Fibroblast of skin of scalp (primary cell): Measurements from ENCODE around the gene CEPT1.

Experiments used
- DNase-seq: peaks from one replicate; pipeline ENCODE4 v3.0.0-alpha.2; 2013

The CEPT1 gene

GRCh38 chr1:111147948-111148347 lies 7.9 kb downstream of the CEPT1 start:
- DNase-seq = no peak

DNA sequence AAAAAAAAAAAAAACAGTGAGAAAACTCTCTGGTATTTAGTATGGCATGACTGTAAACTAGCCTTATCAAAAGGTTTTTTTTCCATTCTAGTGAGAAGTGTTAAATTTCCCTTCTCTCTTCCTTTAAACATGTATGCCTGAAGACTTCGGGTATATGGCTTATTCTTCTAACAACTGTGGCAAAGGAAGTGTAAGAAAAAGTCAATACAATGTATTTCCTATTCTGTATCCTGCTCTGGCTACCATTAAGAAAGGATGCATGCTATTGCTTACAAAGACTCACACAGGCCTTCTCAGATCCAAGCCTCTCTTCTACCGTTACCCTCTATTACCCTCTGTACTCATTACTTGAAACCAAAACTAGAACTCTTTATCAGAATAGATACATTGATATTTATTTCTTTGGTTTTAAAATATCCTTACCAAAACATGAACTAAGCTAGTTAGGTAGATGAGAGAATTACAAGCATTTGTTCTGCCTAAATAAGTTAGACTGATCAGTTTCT lies 8.4 kb downstream of the CEPT1 start:
- DNase-seq = no peak

GRCh38 chr1:111151838-111152237 lies 11.8 kb downstream of the CEPT1 start:
- DNase-seq = no peak

- DNase-seq = no peak
These were observed 14.3 kb downstream of the CEPT1 start for GRCh38 chr1:111154021-111154999.

GRCh38 chr1:111157431-111157830 lies 17.4 kb downstream of the CEPT1 start:
- no peak for DNase-seq

GRCh38 chr1:111161843-111162487 lies 21.9 kb downstream of the CEPT1 start:
- DNase-seq = no peak

- no peak for DNase-seq
These were observed 22.5 kb downstream of the CEPT1 start for GRCh38 chr1:111162488-111162880.

DNA sequence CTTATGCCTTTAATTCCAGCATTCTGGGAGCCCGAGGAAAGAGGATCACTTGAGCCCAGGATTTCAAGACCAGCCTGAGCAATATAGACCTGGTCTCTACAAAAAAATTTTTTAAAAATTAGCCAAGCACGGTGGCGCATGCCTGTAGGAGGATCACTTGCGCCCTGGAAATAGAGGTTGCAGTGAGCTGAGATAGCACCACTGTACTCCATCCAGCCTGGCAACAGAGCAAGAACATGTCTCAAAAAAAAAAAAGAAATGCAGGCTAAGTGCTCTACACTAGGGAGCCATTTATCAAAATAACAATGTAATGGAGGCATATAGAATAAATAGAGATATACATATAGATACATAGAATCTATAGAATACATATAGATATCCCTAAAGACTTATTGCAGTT lies 23.3 kb downstream of the CEPT1 start:
- DNase-seq = no peak

DNA sequence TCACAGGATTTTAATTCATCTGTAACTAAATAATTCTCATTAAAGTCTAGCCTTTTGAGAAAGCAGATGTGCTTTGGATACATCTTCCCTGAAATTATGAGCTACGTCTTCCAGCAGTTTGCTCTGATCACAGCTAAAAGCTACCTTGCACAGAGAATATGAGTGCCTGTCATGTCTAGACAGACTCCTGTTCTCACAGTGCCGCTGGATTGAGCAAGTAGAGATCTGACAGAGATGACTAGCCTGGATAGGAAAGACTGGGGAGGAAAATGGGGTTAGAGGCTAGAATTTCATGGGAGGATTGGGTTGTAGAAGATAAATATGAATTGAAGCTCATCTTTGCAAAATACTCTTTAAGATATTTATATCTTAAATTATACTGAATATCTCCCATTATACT lies 24.1 kb downstream of the CEPT1 start:
- DNase-seq = no peak

GRCh38 chr1:111172463-111172862 lies 32.4 kb downstream of the CEPT1 start:
- DNase-seq = no peak

- DNase-seq = no peak
These were observed 34.0 kb downstream of the CEPT1 start for GRCh38 chr1:111174070-111174469.

GRCh38 chr1:111175349-111175748 lies 35.3 kb downstream of the CEPT1 start:
- no peak for DNase-seq

GRCh38 chr1:111176678-111177077 lies 36.7 kb downstream of the CEPT1 start:
- DNase-seq = no peak

DNA sequence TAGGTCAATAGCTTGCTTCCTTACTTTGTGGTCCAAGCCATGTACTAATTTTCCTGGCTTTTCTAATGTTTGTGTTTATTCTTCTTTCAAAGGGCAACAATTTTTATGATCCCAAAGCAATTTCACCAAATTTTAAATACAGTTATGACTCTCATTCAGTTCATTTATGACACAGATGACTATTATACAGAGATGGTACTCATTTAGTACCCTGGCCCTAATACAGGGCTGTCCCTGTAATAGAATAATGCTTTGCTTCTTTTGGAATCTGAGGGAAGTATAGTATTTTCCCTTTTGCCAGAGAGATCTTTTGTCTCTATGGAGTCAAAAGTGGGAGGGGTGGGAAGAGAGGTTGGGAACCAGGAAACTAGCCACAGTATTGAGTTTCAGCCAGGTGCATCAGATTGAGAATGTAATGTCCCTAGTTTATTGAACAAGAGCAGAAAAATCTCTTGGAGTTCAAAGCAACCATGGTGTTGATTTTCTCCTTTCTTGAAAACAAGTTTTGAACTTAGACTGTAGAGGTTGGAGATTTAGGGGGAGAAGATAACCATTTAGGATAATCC lies 40.0 kb downstream of the CEPT1 start:
- DNase-seq = no peak

GRCh38 chr1:111182052-111182451 lies 42.0 kb downstream of the CEPT1 start:
- no peak for DNase-seq

DNA sequence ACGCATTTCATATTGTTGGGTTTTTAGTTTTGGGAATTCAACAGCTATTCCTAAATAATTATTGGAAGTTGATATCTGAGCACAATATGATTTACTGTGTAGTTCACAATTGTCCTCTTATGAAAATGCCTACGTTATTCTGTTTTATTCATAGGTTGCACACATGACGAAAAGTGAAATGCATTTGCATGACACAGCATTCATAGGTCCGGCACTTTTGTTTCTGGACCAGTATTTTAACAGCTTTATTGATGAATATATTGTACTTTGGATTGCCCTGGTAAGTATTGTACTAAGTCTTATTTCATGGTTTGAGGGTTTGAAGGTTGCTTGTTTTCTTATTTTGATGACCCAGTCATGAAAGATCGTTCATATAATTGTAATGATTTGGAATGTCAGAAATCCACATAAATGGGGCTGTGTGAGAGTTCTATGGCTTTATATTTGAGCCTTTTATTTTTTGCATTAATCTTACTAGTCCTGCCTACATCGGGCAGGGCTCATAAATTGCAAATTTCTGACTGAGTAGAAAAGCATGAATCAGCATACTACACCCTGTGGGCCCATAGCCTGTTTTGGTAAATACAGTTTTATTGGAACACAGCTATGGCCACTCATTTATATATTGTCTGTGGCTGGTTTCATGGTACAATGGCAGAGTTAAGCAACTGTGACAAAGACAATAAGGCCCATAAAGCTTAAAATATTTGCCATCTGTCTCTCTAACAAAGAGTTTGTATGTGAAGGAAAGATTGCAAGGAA lies 43.5 kb downstream of the CEPT1 start:
- DNase-seq = no peak

DNA sequence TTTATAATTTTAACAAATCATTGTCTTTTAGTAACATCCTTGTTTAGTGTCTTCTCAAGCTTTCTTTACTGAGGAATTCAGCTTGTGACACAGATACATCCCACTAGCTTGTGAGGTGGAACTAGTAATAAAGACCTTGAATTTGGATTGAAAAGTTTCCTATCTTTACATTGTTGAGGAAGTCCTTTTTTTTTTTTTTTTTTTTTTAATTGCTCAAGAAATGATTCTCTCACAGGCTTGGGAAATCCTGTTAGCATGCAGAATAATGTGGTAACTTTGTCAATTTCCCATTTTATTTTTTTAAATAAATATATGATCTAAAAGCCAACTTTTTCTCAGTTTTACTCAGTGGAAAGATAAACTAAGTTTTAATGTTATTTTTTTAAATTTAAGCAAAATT lies 44.6 kb downstream of the CEPT1 start:
- DNase-seq = no peak

GRCh38 chr1:111190931-111191451 lies 51.0 kb downstream of the CEPT1 start:
- DNase-seq = no peak

DNA sequence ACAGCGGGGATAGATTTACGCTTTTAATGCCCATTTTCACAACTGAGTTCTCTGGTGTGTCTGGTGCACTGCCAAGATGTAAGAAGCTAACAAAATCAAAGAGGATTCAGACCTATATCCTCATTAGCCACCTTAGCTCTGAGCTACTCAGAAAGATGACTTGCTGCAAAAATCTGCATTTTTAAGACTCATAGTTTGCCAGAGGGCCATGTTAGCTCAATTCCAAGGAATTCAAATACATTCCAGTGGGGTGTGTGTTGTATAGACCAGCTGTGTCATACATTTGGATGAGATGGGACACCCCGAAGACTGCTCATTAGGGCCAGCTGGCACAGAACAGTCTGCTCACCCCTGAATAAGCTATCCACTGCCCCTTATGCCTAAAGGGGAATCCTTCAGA lies 51.5 kb downstream of the CEPT1 start:
- peak; percentile 79 for DNase-seq

- no peak for DNase-seq
These were observed 52.1 kb downstream of the CEPT1 start for GRCh38 chr1:111192074-111192473.

- DNase-seq = no peak
These were observed 52.9 kb downstream of the CEPT1 start for GRCh38 chr1:111192658-111193519.
